GM12873 (cell line): ENCODE measurements around the gene C6orf58.

ENCODE experiments used
- CTCF ChIP-seq: IDR thresholded peaks from 2 replicates; pipeline ENCODE4 v1.5.1; 2012; ENCODE audit warnings: low read depth, mild to moderate bottlenecking, moderate library complexity, low read length, control low read depth; ENCODE audit not compliant: insufficient read depth; ENCODE audit errors: missing control alignments

C6orf58 gene

GRCh38 chr6:127590344-127590743, 13.4 kb downstream of the C6orf58 start:
- TF ChIP-seq CTCF = no peak

- no peak for TF ChIP-seq CTCF
Measured at GRCh38 chr6:127592964-127593363, 16.0 kb downstream of the C6orf58 start.

- no peak for TF ChIP-seq CTCF
Measured at GRCh38 chr6:127606131-127606562, 29.2 kb downstream of the C6orf58 start.

GRCh38 chr6:127608554-127609270, 31.7 kb downstream of the C6orf58 start:
- no peak for TF ChIP-seq CTCF

- no peak for TF ChIP-seq CTCF
Measured at GRCh38 chr6:127618729-127619128, 41.8 kb downstream of the C6orf58 start.

GRCh38 chr6:127630800-127631199, 53.8 kb downstream of the C6orf58 start:
- TF ChIP-seq CTCF = no peak

- TF ChIP-seq CTCF = no peak
Measured at GRCh38 chr6:127634178-127634577, 57.2 kb downstream of the C6orf58 start.
